ENCODE measurements around the gene CYTH3.
"Not testable (repeated sequence)": the region's sequence is repeated elsewhere in the genome, so short reads cannot be mapped to it uniquely, and the experiment has no call there.

The CYTH3 gene

DNA sequence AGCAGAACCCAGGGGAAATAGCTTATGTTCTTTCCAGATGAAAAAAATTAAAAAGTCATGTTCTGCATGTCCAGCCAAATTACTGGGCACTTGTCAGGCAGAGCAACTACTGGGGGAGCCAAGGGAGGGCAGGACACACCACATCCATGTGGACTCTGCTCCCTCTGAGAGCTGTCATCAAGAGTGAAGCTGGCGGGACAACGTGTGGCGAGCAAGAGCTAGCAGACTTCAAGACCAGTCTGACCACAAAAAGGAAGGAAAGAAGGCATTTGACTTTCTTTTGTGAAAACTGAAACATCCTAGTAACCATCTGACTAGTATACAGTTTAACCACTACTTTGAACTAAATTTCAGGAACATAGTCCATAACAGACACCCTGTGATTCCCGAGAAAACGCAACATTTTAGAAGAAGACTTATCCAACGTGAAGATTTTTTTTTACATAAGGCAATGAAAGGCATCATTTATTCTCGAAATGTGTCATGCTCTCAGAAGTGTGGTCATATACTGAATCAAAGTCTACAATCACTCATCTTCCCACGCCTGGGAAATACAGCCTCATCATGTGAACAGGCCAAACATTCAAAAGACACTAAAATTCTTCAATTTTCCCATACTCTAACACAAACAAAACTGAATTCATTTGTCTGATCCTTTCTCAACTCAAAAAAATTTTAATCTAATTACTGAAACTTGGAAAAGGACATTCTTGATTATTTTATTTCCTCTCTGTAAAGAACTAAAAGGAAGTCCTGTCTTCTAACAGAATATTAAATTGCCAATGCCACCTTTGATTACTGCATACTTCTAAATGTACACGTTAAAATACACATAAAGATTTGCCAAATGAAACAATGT, 15.5 kb downstream of the CYTH3 start:
- DNase-seq, result no peak

DNA sequence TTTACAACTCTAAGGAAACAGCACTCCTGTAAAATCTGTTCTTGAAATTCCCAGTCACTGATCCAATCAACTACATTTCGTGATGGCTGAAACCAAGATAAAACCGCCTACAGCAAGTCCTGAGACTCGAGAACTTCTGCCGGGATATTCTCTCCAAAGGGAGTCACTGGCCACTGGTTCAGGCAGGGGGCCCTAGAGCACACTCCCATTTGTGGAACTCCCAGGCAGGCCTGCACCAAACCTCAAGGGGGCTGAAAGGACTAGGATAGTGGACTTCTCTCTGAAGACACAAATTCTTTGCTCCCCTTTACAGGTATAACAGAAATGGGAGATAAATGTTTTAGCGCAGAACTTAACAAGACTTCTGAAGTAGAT, 16.3 kb downstream of the CYTH3 start:
- no peak for DNase-seq

DNA sequence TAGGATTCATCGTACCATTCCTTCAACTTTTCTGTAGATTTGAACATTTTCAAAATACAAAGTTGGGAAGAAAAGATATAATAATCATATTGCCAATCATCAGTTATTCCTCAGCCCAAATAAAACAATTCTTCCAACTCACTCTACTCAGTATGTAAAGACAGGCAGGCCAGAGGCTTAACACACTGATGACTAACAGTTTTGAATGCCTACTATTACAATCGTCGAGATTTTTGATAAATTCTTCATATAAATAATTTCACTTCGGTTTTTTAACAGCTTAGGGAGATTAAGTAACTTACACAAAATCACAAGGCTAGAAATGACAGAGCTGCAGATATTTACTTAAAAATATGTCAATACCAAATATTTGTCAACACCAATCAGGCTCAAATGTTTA, 17.6 kb downstream of the CYTH3 start:
- no peak for DNase-seq

DNA sequence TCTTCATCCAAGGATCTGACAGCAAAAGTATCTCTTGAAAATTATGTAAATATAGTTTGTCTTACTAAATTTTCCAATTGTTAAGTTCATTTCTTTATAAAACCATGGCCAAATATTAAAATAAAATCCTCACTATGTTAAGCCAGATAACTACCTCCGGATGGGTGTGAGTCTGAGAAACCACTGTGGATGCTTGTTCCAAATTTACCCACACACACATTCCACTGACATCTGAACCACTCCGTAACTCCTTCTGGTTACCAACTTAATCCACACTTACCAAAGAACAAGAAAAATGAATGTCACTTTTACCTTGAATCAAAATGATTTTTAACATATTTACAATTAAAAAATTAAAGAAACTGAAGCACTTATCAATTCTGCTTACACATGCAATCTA, 19.7 kb downstream of the CYTH3 start:
- DNase-seq, result no peak

- DNase-seq, result no peak
Observed at GRCh38 chr7:6252341-6252746, 20.1 kb downstream of the CYTH3 start.

- no peak for DNase-seq
Observed at GRCh38 chr7:6251653-6252052, 20.8 kb downstream of the CYTH3 start.

DNA sequence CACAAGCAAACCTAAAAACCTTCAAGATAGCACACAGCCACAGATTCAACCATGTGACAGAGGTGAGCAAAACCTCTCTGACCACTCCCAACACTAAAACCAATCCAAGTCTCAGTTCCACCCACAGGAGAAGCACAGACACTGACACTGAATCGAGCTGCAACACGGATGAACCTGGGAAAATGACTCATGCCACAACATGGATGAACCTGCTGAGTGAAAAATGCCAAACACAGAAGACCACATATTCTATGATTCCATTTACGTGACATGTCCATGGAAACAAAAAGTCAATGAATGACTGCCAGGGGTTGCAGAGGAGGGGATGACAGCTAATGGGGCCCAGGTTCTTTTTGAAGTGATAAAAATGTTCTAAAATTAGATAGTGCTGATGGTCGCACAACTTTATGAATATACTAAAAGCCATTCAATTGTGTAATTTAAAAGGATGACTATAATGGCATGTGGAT, 22.0 kb downstream of the CYTH3 start:
- DNase-seq, result no peak

DNA sequence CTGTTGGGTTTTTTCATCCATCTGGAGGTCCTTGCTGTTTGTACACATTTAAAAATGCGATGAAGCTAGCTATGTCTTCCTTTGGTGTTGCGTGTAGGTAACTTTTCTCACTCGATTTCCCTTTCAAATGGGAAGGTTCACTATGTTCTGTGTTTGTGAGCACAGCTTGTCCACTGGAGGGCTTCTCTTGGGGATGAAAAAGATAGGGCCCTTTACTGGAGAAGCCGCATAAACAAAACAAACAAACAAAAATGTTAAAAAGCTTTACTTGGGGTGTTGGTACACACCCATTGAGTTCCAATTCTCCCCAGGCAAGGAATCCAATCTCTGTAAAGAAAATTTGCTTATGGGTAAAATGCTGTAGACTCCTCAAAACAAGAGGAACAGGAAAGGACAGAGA, 23.4 kb downstream of the CYTH3 start:
- DNase-seq, result no peak

- DNase-seq, result no peak
Observed at GRCh38 chr7:6248581-6248980, 23.8 kb downstream of the CYTH3 start.

DNA sequence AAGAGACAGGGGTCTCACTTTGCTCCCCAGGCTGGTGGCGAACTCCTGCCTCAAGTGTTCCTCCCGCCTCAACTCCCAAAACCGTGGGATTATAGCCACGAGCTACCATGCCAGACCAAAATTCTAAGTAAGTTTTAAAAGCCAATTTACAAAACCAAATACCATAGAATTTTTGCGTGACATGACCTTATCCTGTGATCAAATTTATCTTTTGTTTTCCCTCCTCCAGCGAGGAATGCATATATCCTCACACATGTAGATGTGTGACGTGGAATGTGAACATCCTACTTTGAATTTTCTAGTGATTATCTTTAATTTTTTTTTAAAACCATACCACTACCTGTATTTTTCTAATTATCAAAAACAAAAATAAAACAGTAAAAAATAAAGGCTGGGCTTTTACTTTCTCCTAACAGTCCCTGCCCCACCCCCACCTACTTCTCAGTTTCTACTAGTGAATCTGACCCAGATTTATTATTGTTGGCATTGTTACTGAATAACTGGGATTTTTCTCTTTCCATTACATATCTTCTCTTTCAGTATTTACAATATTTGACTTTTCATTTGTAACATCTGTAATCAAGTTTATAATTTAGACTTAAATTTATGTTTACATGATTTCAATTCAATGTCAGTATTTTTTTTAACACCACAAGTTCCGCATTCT, 26.0 kb downstream of the CYTH3 start:
- DNase-seq, result no peak

- DNase-seq, result no peak
Observed at GRCh38 chr7:6244021-6244420, 28.4 kb downstream of the CYTH3 start.

DNA sequence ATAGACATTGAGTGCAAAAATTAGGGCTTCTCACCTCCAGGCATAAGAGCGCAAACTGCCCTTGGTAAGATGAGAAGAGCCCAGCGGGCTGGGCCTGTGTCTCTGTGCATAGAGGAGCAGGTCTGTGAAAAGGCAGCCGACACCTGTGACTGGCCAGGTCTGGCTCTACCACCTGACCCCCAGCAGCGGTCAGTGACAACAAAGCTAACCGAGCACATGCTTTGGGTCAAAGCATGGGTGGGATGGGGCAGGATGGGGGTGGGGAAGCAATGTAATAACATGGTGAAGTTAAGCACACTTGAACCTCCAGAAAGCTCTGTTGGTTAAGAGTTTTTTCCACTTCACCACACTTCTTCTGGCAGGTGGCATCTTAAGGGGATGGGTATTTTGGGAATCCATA, 29.3 kb downstream of the CYTH3 start:
- no peak for DNase-seq

GRCh38 chr7:6242561-6242960, 29.9 kb downstream of the CYTH3 start:
- no peak for DNase-seq

GRCh38 chr7:6241607-6241973, 30.8 kb downstream of the CYTH3 start:
- no peak for DNase-seq

DNA sequence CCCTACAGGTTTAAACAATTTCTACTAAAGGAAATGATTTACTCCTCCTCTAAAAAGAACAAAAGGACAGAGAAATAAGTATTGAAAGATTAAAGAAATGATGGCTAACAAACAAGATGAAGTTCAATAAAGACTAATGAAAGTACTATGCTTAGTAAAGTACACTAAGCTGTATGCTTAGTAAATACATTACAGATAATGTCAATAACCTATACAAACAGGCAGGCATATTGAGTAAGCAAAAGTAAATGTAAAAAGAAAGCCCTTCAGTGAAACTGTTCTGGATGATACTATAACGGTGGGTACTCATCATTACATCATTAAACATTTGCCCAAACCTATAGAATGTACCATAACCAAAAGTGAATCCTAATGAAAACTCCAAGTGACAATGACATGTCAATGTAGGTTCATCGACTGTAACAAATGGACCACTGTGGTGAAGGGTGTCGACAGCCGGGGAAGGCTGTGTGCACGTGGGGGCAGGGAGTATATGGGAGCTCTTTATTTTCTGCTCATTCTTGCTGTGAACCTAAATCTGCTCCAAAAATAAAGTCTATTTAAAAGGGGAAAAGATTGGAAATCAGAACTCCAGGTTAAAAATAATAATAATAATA, 34.0 kb downstream of the CYTH3 start:
- no peak for DNase-seq

GRCh38 chr7:6237730-6238129, 34.7 kb downstream of the CYTH3 start:
- DNase-seq, result no peak

GRCh38 chr7:6237011-6237410, 35.4 kb downstream of the CYTH3 start:
- DNase-seq, result no peak

DNA sequence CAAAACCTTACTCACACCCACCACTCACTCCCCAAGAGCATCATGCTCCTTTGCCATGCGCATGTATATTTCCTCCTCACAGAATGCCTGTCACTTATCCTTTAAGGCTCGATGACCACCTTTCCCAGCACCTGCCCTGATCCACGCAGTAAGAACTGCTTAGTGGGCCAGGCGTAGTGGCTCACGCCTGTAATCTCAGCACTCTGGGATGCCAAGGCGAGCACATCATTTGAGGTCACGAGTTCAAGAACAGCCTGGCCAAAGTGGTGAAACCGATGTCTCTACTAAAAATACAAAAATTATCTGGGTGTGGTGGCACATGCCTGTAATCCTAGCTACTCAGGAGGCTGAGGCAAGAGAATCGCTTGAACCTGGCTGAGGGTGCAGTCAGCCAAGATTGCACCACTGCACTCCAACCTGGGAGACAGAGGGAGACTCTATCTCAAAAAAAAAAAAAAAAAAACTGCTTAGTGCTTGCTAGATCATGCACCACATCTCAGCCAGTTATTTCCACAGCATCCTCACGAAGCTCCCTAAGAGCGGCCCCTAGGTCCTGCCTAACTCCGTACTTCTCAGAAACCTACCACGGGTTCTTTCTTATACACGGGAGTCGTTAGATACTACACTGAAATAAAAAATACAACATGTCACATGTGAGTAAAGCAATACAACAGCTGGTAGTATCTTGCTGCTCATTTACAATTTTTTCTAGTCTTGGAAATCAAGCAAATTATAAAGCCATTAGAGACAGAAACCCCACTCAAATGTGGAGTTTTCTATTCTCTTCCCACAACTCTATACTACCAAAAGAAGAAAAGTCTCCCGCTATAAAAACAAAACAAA, 37.2 kb downstream of the CYTH3 start:
- no peak for DNase-seq

DNA sequence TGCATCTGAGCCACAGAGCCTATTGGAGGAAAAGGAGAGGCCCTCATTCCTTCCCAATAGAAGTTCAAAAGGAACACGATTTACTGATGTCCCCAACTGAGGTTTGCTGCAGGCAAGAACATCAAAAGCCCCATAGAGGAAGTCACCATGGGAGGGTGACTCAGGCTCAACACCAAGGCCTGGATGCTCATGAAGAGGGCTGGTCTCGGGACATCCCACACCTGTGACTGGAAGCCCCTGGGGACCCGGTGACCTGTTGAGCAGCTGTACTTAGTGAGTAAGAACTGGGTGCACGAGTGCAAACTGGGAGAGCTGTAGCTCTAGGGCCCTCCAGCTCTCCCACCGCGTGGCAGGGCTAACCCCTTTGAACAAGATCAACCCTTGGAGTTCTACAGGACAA, 38.0 kb downstream of the CYTH3 start:
- DNase-seq, result no peak

GRCh38 chr7:6232534-6232933, 39.9 kb downstream of the CYTH3 start:
- DNase-seq, result no peak

DNA sequence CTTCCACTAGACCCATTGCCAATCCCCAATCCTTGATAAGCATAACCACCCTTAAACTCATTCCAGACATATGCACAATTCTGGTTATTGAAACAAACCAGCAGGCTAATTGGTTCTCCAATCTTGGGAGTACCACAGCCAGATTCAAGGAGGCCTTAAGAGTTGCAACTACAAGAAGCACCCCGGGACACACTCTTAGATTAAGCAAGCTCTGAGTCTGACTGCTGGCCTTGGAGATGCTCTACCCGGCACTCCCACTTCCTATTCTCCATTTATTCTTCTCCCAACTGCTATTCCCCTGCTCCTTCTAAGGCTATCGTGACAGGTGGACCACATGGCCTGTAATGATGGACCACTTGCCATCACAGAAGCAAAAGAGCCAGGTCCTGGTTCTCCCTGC, 40.3 kb downstream of the CYTH3 start:
- DNase-seq, result no peak

- no peak for DNase-seq
Observed at GRCh38 chr7:6231184-6231583, 41.2 kb downstream of the CYTH3 start.

- DNase-seq, result not testable (repeated sequence)
Observed at GRCh38 chr7:6229284-6229683, 43.1 kb downstream of the CYTH3 start.

All from NCI-H1092 (cell line).